SK-N-SH (cell line): ENCODE data around the gene CFAP210. TPM values are rescaled to one million over a fixed set of nuclear protein-coding genes. Genes with fewer than 3 reads are reported as not detected.

ENCODE experiments used
- CTCF ChIA-PET: fragments of 300-600, 350-600 bp; formaldehyde crosslinking; extraction: SDS; loops from one replicate; lab custom pipeline; 2021; lab: Yijun Ruan, JAX
- POLR2A ChIA-PET: fragments of 350-600 bp; sonication (Branson Sonifier 250); formaldehyde crosslinking; extraction: SDS; loops from one replicate; lab custom pipeline; 2020; ENCODE audit warnings: antibody characterized with exemption, inconsistent platforms; lab: Yijun Ruan, JAX
- DNase-seq: peaks from one replicate; pipeline ENCODE4 v3.0.0; 2012
- H2AFZ ChIP-seq: fragments of 200-600 bp; sonication (generic); 2 replicates; pipeline ENCODE4 v1.8.1; 2016; ENCODE audit warnings: antibody characterized with exemption, mild to moderate bottlenecking, low read depth
- H3F3A ChIP-seq: fragments of 200-600 bp; sonication (generic); replicated peaks from 2 replicates; pipeline ENCODE3; 2016; ENCODE audit warnings: antibody characterized with exemption, mild to moderate bottlenecking; ENCODE audit not compliant: insufficient read depth
- H3K27ac ChIP-seq, 2 experiments: fragments of 200-500 bp in 1 of 2; fragments of 200-600 bp in 1 of 2; sonication (Bioruptor generic) in 1 of 2; sonication (generic), shearing (Covaris generic) in 1 of 2; 2 replicates each; pipeline versions ENCODE4 v1.5.1 to v1.6.1; 2014 to 2016; ENCODE audit warnings: low read depth in 2 of 2, inconsistent platforms in 1 of 2, low read length in 1 of 2, mild to moderate bottlenecking in 1 of 2, mixed read lengths in 1 of 2
- H3K27me3 ChIP-seq: fragments of 200-600 bp; sonication (generic), shearing (Covaris generic); 2 replicates; pipeline ENCODE4 v1.6.1; 2016; ENCODE audit warnings: mixed run types; ENCODE audit not compliant: insufficient read depth
- H3K36me3 ChIP-seq, 2 experiments: fragments of 200-500 bp in 1 of 2; fragments of 200-600 bp in 1 of 2; sonication (Bioruptor generic) in 1 of 2; sonication (generic) in 1 of 2; replicated peaks in 1 of 2; 2 replicates each; pipeline versions ENCODE3 to v1.5.1; 2014 to 2016; ENCODE audit warnings: low read length in 1 of 2, mild to moderate bottlenecking in 1 of 2; ENCODE audit not compliant: insufficient read depth in 2 of 2, control insufficient read depth in 1 of 2
- H3K4me1 ChIP-seq, 2 experiments: fragments of 200-500 bp in 1 of 2; fragments of 200-600 bp in 1 of 2; sonication (Bioruptor generic) in 1 of 2; sonication (generic), shearing (Covaris generic) in 1 of 2; 2 replicates each; pipeline versions ENCODE4 v1.5.1 to v1.6.1; 2014 to 2016; ENCODE audit warnings: low read depth in 1 of 2, low read length in 1 of 2, mixed run types in 1 of 2; ENCODE audit not compliant: insufficient read depth in 2 of 2, control insufficient read depth in 1 of 2
- H3K4me2 ChIP-seq: fragments of 200-600 bp; sonication (generic), shearing (Covaris generic); 2 replicates; pipeline ENCODE4 v1.6.1; 2017; ENCODE audit warnings: mixed run types
- H3K4me3 ChIP-seq, 2 experiments: fragments of 200-500 bp in 1 of 2; fragments of 200-600 bp in 1 of 2; sonication (Bioruptor generic) in 1 of 2; sonication (generic), shearing (Covaris generic) in 1 of 2; 2 replicates each; pipeline versions ENCODE4 v1.5.1 to v1.8.1; 2014 to 2016; ENCODE audit warnings: low read depth in 2 of 2, inconsistent platforms in 1 of 2, low read length in 1 of 2, mild to moderate bottlenecking in 1 of 2, mixed read lengths in 1 of 2, moderate library complexity in 1 of 2
- H3K79me2 ChIP-seq: fragments of 200-600 bp; sonication (generic); 2 replicates; pipeline ENCODE4 v1.8.1; 2017; ENCODE audit warnings: mild to moderate bottlenecking; ENCODE audit not compliant: insufficient read depth
- H3K9ac ChIP-seq: fragments of 200-600 bp; sonication (generic); 2 replicates; pipeline ENCODE4 v1.6.1; 2017; ENCODE audit warnings: mixed run types
- H3K9me2 ChIP-seq: fragments of 200-600 bp; sonication (generic); 2 replicates; pipeline ENCODE4 v1.6.1; 2017; ENCODE audit warnings: mixed run types
- H3K9me3 ChIP-seq: fragments of 200-600 bp; sonication (generic); 2 replicates; pipeline ENCODE4 v1.6.1; 2017; ENCODE audit warnings: mixed run types, mild to moderate bottlenecking, moderate library complexity
- H4K20me1 ChIP-seq: fragments of 200-600 bp; sonication (generic); 2 replicates; pipeline ENCODE4 v1.6.1; 2017; ENCODE audit warnings: mild to moderate bottlenecking, mixed run types; ENCODE audit not compliant: insufficient read depth
- CHD2 ChIP-seq: fragments of 150-350 bp; IDR thresholded peaks from 2 replicates; pipeline ENCODE4 v1.6.1; 2018; ENCODE audit warnings: low read length; ENCODE audit not compliant: partially characterized antibody
- ELF1 ChIP-seq: IDR thresholded peaks from 2 replicates; pipeline ENCODE4 v1.4.0; 2012
- EP300 ChIP-seq, 2 experiments: IDR thresholded peaks; 2 replicates each; pipeline versions ENCODE4 v1.4.0 to v1.6.1; 2012; ENCODE audit warnings: borderline replicate concordance in 1 of 2, low read depth in 1 of 2, low read length in 1 of 2
- EZH2phosphoT487 ChIP-seq: fragments of 200-600 bp; sonication (generic); IDR thresholded peaks from 2 replicates; pipeline ENCODE4 v1.6.1; 2017; ENCODE audit warnings: low read depth, mixed run types, mild to moderate bottlenecking, antibody characterized with exemption, moderate library complexity, borderline replicate concordance
- FOXJ3 ChIP-seq: sonication (generic); formaldehyde crosslinking; IDR thresholded peaks from 2 replicates; pipeline ENCODE4 v1.5.1; 2020; ENCODE audit warnings: mild to moderate bottlenecking, missing genetic modification reagents
- GABPA ChIP-seq: IDR thresholded peaks from 2 replicates; pipeline ENCODE4 v1.4.0; 2012; ENCODE audit warnings: low read depth, mild to moderate bottlenecking
- GATA2 ChIP-seq: sonication (generic); formaldehyde crosslinking; IDR thresholded peaks from 2 replicates; pipeline ENCODE4 v1.5.0; 2020; ENCODE audit warnings: mild to moderate bottlenecking, missing genetic modification reagents
- JUND ChIP-seq: IDR thresholded peaks from 2 replicates; pipeline ENCODE4 v1.4.0; 2012
- MEF2A ChIP-seq: IDR thresholded peaks from 2 replicates; pipeline ENCODE4 v1.4.0; 2012; ENCODE audit warnings: low read depth, borderline replicate concordance
- NFIC ChIP-seq: IDR thresholded peaks from 2 replicates; pipeline ENCODE4 v1.4.0; 2012; ENCODE audit warnings: borderline replicate concordance
- NRF1 ChIP-seq: IDR thresholded peaks from 2 replicates; pipeline ENCODE4 v1.6.1; 2012; ENCODE audit warnings: low read depth, mild to moderate bottlenecking, low read length
- RCOR1 ChIP-seq: fragments of 150-350 bp; IDR thresholded peaks from 2 replicates; pipeline ENCODE4 v1.6.1; 2017; ENCODE audit warnings: antibody characterized with exemption, low read length
- RXRA ChIP-seq: IDR thresholded peaks from 2 replicates; pipeline ENCODE4 v1.4.0; 2012; ENCODE audit warnings: low read depth, mild to moderate bottlenecking, borderline replicate concordance
- SMC3 ChIP-seq: IDR thresholded peaks from 2 replicates; pipeline ENCODE4 v1.6.1; 2012; ENCODE audit warnings: low read depth, low read length, improper control_type of control experiment
- TCF12 ChIP-seq: IDR thresholded peaks from 2 replicates; pipeline ENCODE4 v1.4.0; 2012
- TEAD4 ChIP-seq: IDR thresholded peaks from 2 replicates; pipeline ENCODE4 v1.4.0; 2012; ENCODE audit warnings: mild to moderate bottlenecking, borderline replicate concordance; ENCODE audit not compliant: insufficient read depth
- USF2 ChIP-seq: fragments of 150-350 bp; IDR thresholded peaks from 2 replicates; pipeline ENCODE4 v1.6.1; 2017; ENCODE audit warnings: antibody characterized with exemption, low read length, low read depth, borderline replicate concordance
- YY1 ChIP-seq: IDR thresholded peaks from 2 replicates; pipeline ENCODE4 v1.4.0; 2012; ENCODE audit warnings: low read depth, mild to moderate bottlenecking
- WGBS: methylation state at CpG from one replicate; pipeline ENCODE4 v1.1.6; 2017; ENCODE audit warnings: low lambda C conversion rate; 5-methylcytosine and 5-hydroxymethylcytosine counted together
- polyA plus RNA-seq, 3 experiments: library from polyadenylated mRNA; depleted of rRNA; stranded (reverse); fragments of >200 nt; gene quantifications; 2 replicates each; pipeline ENCODE4 v1.2.3, GENCODE V29; 2012
- TF ChIP-seq, protein P1 (sequence below): IDR thresholded peaks from 2 replicates; pipeline ENCODE4 v1.4.0; 2012; ENCODE audit warnings: low read depth
- TF ChIP-seq, protein P2 (sequence below): IDR thresholded peaks from 2 replicates; pipeline ENCODE4 v1.6.1; 2012; ENCODE audit warnings: mild to moderate bottlenecking, low read depth, low read length, moderate library complexity
- TF ChIP-seq, protein P3 (sequence below): fragments of 150-350 bp; IDR thresholded peaks from 2 replicates; pipeline ENCODE4 v1.6.1; 2016; ENCODE audit warnings: mild to moderate bottlenecking, low read depth, low read length

Gene CFAP210
- polyA plus RNA-seq, 1 of the 3 experiments (the other 2 are of a cell fraction), result 0.03 TPM

GRCh38 chr2:169647496-169647895 lies 46.7 kb downstream of the CFAP210 start:
- WGBS, result 92% methylated on average over 2 of the region's 2 CpGs
- peaks cover 6% of the 10 kb centered on the region for H3F3A ChIP-seq
- ChIA-PET POLR2A (no interaction called here), CTCF (no interaction called here)
- H3K27ac ChIP-seq, result no peak overlapping the region
- no peaks in the 10 kb centered on the region for H3K9me3 ChIP-seq
- no peaks in the 10 kb centered on the region for H3K79me2 ChIP-seq
- H3K9me2 ChIP-seq, result no peaks in the 10 kb centered on the region
- no peak overlapping the region for H2AFZ ChIP-seq
- no peak overlapping the region for H3K4me2 ChIP-seq
- no peaks in the 10 kb centered on the region for H4K20me1 ChIP-seq
- no peaks in the 10 kb centered on the region for H3K27me3 ChIP-seq
- H3K9ac ChIP-seq, result no peak overlapping the region
- H3K4me3 ChIP-seq, result no peak overlapping the region
- no peak for DNase-seq
- no peaks in the 10 kb centered on the region for H3K36me3 ChIP-seq
- TF ChIP-seq MEF2A, result no peak
- no peak for TF ChIP-seq TCF12
- TF ChIP-seq RCOR1, result no peak
- no peak for TF ChIP-seq EP300 (IDR thresholded peaks at IDR 0.05; ENCODE audit: borderline replicate concordance in 1 of 2, low read depth in 1 of 2, low read length in 1 of 2)
- TF ChIP-seq USF2, result no peak
- TF ChIP-seq NFIC, result no peak; the same call in 1 of the 2 replicates
- TF ChIP-seq GABPA, result no peak
- TF ChIP-seq YY1, result no peak
- no peak for TF ChIP-seq SMC3
- TF ChIP-seq NRF1, result no peak
- no peak for TF ChIP-seq TEAD4
- TF ChIP-seq GATA2 (CRISPR knock-in tag), result no peak
- no peak for TF ChIP-seq JUND
- no peak for TF ChIP-seq RXRA
- TF ChIP-seq FOXJ3 (CRISPR knock-in tag), result no peak
- no peaks in the 10 kb centered on the region for H3K4me1 ChIP-seq

GRCh38 chr2:169644173-169644572 lies 50.0 kb downstream of the CFAP210 start:
- H3K9me3 ChIP-seq, result no peaks in the 10 kb centered on the region
- H2AFZ ChIP-seq, result no peak overlapping the region
- no peaks in the 10 kb centered on the region for H3K27me3 ChIP-seq
- no peak overlapping the region for H3K27ac ChIP-seq
- WGBS, result 72% methylated on average over 3 of the region's 3 CpGs
- no peak overlapping the region for H3K4me3 ChIP-seq
- peaks cover 6% of the 10 kb centered on the region for H3F3A ChIP-seq
- H3K9ac ChIP-seq, result no peak overlapping the region
- CTCF ChIA-PET, result no interaction called here
- peaks cover 8 to 14% of the 10 kb centered on the region in 2 experiments for H3K36me3 ChIP-seq
- H3K79me2 ChIP-seq, result no peaks in the 10 kb centered on the region
- H4K20me1 ChIP-seq, result no peaks in the 10 kb centered on the region
- POLR2A ChIA-PET, result no interaction called here
- DNase-seq, result no peak
- H3K9me2 ChIP-seq, result no peaks in the 10 kb centered on the region
- H3K4me1 ChIP-seq, result no peaks in the 10 kb centered on the region; a peak in 1 of 4 replicates
- no peak overlapping the region for H3K4me2 ChIP-seq
- TF ChIP-seq, protein P1, sequence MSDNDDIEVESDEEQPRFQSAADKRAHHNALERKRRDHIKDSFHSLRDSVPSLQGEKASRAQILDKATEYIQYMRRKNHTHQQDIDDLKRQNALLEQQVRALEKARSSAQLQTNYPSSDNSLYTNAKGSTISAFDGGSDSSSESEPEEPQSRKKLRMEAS, result no peak
- no peak for TF ChIP-seq EZH2phosphoT487
- TF ChIP-seq, protein P2, sequence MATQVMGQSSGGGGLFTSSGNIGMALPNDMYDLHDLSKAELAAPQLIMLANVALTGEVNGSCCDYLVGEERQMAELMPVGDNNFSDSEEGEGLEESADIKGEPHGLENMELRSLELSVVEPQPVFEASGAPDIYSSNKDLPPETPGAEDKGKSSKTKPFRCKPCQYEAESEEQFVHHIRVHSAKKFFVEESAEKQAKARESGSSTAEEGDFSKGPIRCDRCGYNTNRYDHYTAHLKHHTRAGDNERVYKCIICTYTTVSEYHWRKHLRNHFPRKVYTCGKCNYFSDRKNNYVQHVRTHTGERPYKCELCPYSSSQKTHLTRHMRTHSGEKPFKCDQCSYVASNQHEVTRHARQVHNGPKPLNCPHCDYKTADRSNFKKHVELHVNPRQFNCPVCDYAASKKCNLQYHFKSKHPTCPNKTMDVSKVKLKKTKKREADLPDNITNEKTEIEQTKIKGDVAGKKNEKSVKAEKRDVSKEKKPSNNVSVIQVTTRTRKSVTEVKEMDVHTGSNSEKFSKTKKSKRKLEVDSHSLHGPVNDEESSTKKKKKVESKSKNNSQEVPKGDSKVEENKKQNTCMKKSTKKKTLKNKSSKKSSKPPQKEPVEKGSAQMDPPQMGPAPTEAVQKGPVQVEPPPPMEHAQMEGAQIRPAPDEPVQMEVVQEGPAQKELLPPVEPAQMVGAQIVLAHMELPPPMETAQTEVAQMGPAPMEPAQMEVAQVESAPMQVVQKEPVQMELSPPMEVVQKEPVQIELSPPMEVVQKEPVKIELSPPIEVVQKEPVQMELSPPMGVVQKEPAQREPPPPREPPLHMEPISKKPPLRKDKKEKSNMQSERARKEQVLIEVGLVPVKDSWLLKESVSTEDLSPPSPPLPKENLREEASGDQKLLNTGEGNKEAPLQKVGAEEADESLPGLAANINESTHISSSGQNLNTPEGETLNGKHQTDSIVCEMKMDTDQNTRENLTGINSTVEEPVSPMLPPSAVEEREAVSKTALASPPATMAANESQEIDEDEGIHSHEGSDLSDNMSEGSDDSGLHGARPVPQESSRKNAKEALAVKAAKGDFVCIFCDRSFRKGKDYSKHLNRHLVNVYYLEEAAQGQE, result no peak
- TF ChIP-seq RCOR1, result no peak
- TF ChIP-seq ELF1, result no peak
- no peak for TF ChIP-seq NRF1
- no peak for TF ChIP-seq RXRA
- no peak for TF ChIP-seq CHD2
- TF ChIP-seq TEAD4, result no peak
- no peak for TF ChIP-seq EP300 (IDR thresholded peaks at IDR 0.05; ENCODE audit: borderline replicate concordance in 1 of 2, low read depth in 1 of 2, low read length in 1 of 2)
- TF ChIP-seq, protein P3, sequence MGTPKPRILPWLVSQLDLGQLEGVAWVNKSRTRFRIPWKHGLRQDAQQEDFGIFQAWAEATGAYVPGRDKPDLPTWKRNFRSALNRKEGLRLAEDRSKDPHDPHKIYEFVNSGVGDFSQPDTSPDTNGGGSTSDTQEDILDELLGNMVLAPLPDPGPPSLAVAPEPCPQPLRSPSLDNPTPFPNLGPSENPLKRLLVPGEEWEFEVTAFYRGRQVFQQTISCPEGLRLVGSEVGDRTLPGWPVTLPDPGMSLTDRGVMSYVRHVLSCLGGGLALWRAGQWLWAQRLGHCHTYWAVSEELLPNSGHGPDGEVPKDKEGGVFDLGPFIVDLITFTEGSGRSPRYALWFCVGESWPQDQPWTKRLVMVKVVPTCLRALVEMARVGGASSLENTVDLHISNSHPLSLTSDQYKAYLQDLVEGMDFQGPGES, result no peak
- no peak for TF ChIP-seq MEF2A
- TF ChIP-seq SMC3, result no peak
